Coronary artery (tissue), 2 donors: ENCODE data around the gene NRBP1.

Experiments used
- DNase-seq: peaks from one replicate; pipeline ENCODE4 v3.0.0-alpha.2; 2017; ENCODE audit warnings: low spot score
- H3K27ac ChIP-seq, 2 donors: fragments of 200-600 bp; sonication (generic); one replicate each; pipeline ENCODE4 v1.5.1; 2016 to 2019
- H3K4me3 ChIP-seq: fragments of 200-600 bp; sonication (generic); 2 replicates; pipeline ENCODE4 v1.5.1; 2016; ENCODE audit warnings: mild to moderate bottlenecking, moderate library complexity
- CTCF ChIP-seq: fragments of 200-600 bp; sonication (generic); IDR thresholded peaks from one replicate; pipeline ENCODE4 v1.5.1; 2019; ENCODE audit warnings: antibody characterized with exemption

The NRBP1 gene

DNA sequence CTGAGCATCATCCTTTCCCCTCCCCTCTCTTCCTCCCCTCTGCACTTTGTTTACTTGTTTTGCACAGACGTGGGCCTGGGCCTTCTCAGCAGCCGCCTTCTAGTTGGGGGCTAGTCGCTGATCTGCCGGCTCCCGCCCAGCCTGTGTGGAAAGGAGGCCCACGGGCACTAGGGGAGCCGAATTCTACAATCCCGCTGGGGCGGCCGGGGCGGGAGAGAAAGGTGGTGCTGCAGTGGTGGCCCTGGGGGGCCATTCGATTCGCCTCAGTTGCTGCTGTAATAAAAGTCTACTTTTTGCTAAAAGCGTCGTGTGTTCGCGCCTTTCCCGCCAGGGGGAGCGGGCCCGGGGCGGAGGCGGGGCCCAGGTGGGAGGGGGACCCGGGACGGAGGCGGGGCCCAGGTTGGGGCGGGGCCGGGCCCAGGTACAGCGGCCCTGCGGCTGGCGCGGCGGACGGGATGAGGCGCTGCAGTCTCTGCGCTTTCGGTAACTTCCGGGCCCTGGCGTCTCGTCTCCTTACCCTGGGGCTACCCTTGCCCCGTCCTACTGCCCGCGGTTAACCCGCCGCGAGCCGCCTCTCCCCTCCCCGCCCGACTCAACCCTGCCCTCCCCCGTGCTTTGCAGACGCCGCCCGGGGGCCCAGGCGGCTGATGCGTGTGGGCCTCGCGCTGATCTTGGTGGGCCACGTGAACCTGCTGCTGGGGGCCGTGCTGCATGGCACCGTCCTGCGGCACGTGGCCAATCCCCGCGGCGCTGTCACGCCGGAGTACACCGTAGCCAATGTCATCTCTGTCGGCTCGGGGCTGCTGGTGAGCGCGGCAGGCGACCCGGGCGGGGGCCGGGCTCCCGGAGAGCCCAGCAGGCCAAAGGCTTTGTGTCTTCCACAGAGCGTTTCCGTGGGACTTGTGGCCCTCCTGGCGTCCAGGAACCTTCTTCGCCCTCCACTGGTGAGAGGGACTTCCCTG is 13.8 kb downstream of the NRBP1 start, which contains the start of gene KRTCAP3:
KRTCAP3 (plus strand) TSS at position 424 of the 962 bp plus-strand sequence; CDS start at position 456, 32 bp downstream.
- Histone ChIP-seq H3K27ac (peak within 1 kb of the TSS in 1 of 2 donors; percentile 37), H3K4me3 (peak within 1 kb of the TSS; percentile 20)
- TF ChIP-seq CTCF: no peak
- no peak for DNase-seq

DNA sequence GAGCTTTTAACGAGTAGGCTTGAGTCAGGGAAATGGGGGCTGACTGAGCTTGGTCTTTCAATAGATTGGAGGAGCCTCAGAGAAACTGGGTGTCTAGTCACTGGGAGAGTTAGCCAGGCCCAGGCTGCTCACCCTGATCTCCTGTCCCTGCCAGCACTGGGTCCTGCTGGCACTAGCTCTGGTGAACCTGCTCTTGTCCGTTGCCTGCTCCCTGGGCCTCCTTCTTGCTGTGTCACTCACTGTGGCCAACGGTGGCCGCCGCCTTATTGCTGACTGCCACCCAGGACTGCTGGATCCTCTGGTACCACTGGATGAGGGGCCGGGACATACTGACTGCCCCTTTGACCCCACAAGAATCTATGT is 14.5 kb downstream of the NRBP1 start:
- no peak overlapping the region for H3K4me3 ChIP-seq
- H3K27ac ChIP-seq: peak overlapping the region in 1 of 2 donors; percentile 37
- TF ChIP-seq CTCF: no peak
- DNase-seq: no peak

GRCh38 chr2:27445155-27445554 is 16.7 kb downstream of the NRBP1 start:
- no peak for DNase-seq
- no peak for TF ChIP-seq CTCF
- Histone ChIP-seq H3K27ac (no peak overlapping the region), H3K4me3 (no peak overlapping the region)

DNA sequence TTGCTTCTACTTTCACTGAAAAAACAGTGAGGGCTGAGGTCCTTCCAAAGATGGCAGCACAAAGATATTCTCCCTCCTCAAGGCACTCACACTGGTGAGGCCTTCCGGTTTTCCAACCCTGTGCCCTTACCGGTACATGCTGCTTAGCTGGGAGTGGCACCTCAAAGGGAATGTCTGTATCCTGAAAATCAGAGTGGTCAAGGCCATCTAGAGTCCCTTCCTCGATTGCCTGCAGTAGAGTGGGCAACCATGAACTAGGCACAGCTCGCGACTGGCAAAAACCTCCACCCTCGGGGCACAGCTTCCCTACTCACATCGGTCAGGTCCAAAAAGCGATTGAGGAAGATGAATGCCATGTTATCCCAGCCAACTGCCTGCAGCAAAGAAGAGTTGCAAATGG is 17.2 kb downstream of the NRBP1 start:
- no peak overlapping the region for H3K27ac ChIP-seq
- no peak for TF ChIP-seq CTCF

GRCh38 chr2:27446057-27446456 is 17.6 kb downstream of the NRBP1 start:
- no peak for TF ChIP-seq CTCF
- Histone ChIP-seq H3K4me3 (no peak overlapping the region), H3K27ac (no peak overlapping the region)
- no peak for DNase-seq

More for the DNA sequence above, 17.2 kb downstream of the NRBP1 start:
- DNase-seq: no peak
- no peak overlapping the region for H3K4me3 ChIP-seq

GRCh38 chr2:27448381-27448780 is 19.9 kb downstream of the NRBP1 start:
- DNase-seq: no peak
- Histone ChIP-seq H3K27ac (no peak overlapping the region), H3K4me3 (no peak overlapping the region)
- no peak for TF ChIP-seq CTCF

GRCh38 chr2:27451095-27451494 is 22.7 kb downstream of the NRBP1 start:
- TF ChIP-seq CTCF: no peak
- Histone ChIP-seq H3K4me3 (no peak overlapping the region), H3K27ac (no peak overlapping the region)
- no peak for DNase-seq
